Measurements from ENCODE around the gene NCKAP5L. TPM values are rescaled to one million over a fixed set of nuclear protein-coding genes. Genes with fewer than 3 reads are reported as not detected.

Gene NCKAP5L
- total and polyA plus RNA-seq, 2 experiments from 2014 or later = 10.2 to 37.0 TPM

GRCh38 chr12:49809381-49809905, 18.8 kb downstream of the NCKAP5L start:
- Histone ChIP-seq H2AFZ (no peak overlapping the region), H4K20me1 (replicated peaks; ENCODE audit: insufficient read depth) (peaks cover 3% of the 10 kb centered on the region), H3K36me3 (ENCODE audit: insufficient read depth) (0 out of 2 replicates have a peak, but pooled peaks cover 4% of the 10 kb centered on the region), H3K27ac (ENCODE audit: low read depth) (peak overlapping the region; percentile 94), H3K27me3 (ENCODE audit: insufficient read depth) (no peaks in the 10 kb centered on the region), H3K9me2 (ENCODE audit: insufficient read depth) (no peaks in the 10 kb centered on the region), H3K79me2 (replicated peaks; ENCODE audit: insufficient read depth) (peaks cover 34% of the 10 kb centered on the region), H3K4me3 (peak overlapping the region; percentile 42), H3K4me1 (ENCODE audit: insufficient read depth) (peaks cover 38% of the 10 kb centered on the region), H3K4me2 (peak overlapping the region; percentile 73), H3F3A (replicated peaks; ENCODE audit: low read depth) (peaks cover 4% of the 10 kb centered on the region; the same call in 1 of the 2 replicates)
- H3K4me1 Mint-ChIP-seq = peaks cover 44% of the 10 kb centered on the region
- peak overlapping the region; percentile 42 for H3K4me3 Mint-ChIP-seq
- no peaks in the 10 kb centered on the region for H3K9me3 Mint-ChIP-seq
- peak overlapping the region; percentile 86 for H3K27ac Mint-ChIP-seq
- DNase-seq (ENCODE audit: low spot score) = no peak
- ATAC-seq = peak; percentile 40
- TF ChIP-seq, protein P1, sequence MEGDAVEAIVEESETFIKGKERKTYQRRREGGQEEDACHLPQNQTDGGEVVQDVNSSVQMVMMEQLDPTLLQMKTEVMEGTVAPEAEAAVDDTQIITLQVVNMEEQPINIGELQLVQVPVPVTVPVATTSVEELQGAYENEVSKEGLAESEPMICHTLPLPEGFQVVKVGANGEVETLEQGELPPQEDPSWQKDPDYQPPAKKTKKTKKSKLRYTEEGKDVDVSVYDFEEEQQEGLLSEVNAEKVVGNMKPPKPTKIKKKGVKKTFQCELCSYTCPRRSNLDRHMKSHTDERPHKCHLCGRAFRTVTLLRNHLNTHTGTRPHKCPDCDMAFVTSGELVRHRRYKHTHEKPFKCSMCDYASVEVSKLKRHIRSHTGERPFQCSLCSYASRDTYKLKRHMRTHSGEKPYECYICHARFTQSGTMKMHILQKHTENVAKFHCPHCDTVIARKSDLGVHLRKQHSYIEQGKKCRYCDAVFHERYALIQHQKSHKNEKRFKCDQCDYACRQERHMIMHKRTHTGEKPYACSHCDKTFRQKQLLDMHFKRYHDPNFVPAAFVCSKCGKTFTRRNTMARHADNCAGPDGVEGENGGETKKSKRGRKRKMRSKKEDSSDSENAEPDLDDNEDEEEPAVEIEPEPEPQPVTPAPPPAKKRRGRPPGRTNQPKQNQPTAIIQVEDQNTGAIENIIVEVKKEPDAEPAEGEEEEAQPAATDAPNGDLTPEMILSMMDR (conservative IDR thresholded peaks at IDR 0.05; ENCODE audit: low read depth in 2 of 2) = no peak
- TF ChIP-seq EZH2 (IDR thresholded peaks at IDR 0.05; ENCODE audit: low read depth, unreplicated experiment) = no peak
- H3K36me3 Mint-ChIP-seq (ENCODE audit: low read depth) = peaks cover 9% of the 10 kb centered on the region; the same call in 2 of the 3 replicates
- peaks cover 8% of the 10 kb centered on the region for H3K27me3 Mint-ChIP-seq (ENCODE audit: insufficient read depth, low read depth, poor library complexity)

DNA sequence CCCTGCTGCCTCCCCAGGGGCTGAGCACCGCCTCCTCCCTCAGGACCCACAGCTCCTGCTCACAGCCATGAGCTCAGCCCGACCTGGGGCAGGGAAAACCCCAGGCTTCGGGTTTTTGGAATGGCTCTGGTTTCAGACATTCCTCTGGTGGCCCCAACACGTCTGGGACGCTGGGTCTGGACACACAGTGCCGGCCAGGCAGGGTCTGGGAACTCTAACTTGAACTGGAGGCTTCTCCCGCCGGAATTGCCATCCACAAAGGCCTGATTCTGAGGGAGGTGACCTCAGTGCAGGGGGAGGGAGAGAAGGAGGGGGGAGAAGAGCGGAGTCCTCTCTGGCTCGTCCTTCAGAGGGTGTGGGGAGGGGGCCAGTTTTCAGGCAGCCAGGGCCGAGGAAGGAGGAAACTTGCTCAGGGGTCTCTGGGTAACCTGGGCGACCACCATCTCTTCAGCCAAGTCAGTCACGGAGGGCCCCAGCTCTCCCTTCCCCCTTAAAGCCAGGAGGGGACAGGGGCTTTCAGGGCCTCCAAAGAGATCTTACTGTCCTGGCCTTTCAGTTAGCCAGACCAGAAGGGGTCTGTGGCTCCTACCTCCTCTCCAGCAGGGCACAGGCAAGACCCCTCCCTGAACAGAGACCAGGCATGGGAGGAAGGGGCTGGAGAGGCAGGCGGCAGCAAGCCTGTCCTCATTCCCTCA, 19.4 kb downstream of the NCKAP5L start:
- Histone ChIP-seq H2AFZ (no peak overlapping the region), H3K4me2 (peak overlapping the region; percentile 73; the same call in 1 of the 2 replicates)
- H3K27ac Mint-ChIP-seq = peak overlapping the region; percentile 86
- TF ChIP-seq ZNF114 (CRISPR knock-in tag; IDR thresholded peaks at IDR 0.05) (no peak), NANOG (IDR thresholded peaks at IDR 0.05; ENCODE audit: borderline replicate concordance) (no peak), POLR2AphosphoS5 (IDR thresholded peaks at IDR 0.05; ENCODE audit: low read depth) (no peak), REST (IDR thresholded peaks at IDR 0.05; ENCODE audit: unreplicated experiment) (no peak)
- TF ChIP-seq, protein P2, sequence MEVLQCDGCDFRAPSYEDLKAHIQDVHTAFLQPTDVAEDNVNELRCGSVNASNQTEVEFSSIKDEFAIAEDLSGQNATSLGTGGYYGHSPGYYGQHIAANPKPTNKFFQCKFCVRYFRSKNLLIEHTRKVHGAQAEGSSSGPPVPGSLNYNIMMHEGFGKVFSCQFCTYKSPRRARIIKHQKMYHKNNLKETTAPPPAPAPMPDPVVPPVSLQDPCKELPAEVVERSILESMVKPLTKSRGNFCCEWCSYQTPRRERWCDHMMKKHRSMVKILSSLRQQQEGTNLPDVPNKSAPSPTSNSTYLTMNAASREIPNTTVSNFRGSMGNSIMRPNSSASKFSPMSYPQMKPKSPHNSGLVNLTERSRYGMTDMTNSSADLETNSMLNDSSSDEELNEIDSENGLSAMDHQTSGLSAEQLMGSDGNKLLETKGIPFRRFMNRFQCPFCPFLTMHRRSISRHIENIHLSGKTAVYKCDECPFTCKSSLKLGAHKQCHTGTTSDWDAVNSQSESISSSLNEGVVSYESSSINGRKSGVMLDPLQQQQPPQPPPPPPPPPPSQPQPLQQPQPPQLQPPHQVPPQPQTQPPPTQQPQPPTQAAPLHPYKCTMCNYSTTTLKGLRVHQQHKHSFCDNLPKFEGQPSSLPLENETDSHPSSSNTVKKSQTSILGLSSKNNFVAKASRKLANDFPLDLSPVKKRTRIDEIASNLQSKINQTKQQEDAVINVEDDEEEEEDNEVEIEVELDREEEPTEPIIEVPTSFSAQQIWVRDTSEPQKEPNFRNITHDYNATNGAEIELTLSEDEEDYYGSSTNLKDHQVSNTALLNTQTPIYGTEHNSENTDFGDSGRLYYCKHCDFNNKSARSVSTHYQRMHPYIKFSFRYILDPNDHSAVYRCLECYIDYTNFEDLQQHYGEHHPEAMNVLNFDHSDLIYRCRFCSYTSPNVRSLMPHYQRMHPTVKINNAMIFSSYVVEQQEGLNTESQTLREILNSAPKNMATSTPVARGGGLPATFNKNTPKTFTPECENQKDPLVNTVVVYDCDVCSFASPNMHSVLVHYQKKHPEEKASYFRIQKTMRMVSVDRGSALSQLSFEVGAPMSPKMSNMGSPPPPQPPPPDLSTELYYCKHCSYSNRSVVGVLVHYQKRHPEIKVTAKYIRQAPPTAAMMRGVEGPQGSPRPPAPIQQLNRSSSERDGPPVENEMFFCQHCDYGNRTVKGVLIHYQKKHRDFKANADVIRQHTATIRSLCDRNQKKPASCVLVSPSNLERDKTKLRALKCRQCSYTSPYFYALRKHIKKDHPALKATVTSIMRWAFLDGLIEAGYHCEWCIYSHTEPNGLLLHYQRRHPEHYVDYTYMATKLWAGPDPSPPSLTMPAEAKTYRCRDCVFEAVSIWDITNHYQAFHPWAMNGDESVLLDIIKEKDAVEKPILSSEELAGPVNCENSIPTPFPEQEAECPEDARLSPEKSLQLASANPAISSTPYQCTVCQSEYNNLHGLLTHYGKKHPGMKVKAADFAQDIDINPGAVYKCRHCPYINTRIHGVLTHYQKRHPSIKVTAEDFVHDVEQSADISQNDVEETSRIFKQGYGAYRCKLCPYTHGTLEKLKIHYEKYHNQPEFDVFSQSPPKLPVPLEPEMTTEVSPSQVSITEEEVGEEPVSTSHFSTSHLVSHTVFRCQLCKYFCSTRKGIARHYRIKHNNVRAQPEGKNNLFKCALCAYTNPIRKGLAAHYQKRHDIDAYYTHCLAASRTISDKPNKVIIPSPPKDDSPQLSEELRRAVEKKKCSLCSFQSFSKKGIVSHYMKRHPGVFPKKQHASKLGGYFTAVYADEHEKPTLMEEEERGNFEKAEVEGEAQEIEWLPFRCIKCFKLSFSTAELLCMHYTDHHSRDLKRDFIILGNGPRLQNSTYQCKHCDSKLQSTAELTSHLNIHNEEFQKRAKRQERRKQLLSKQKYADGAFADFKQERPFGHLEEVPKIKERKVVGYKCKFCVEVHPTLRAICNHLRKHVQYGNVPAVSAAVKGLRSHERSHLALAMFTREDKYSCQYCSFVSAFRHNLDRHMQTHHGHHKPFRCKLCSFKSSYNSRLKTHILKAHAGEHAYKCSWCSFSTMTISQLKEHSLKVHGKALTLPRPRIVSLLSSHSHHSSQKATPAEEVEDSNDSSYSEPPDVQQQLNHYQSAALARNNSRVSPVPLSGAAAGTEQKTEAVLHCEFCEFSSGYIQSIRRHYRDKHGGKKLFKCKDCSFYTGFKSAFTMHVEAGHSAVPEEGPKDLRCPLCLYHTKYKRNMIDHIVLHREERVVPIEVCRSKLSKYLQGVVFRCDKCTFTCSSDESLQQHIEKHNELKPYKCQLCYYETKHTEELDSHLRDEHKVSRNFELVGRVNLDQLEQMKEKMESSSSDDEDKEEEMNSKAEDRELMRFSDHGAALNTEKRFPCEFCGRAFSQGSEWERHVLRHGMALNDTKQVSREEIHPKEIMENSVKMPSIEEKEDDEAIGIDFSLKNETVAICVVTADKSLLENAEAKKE (CRISPR knock-in tag; IDR thresholded peaks at IDR 0.05) = no peak

More for the DNA sequence above, 19.4 kb downstream of the NCKAP5L start:
- peaks cover 9% of the 10 kb centered on the region; the same call in 1 of the 3 replicates for H3K36me3 Mint-ChIP-seq (ENCODE audit: low read depth)
- H3F3A ChIP-seq (replicated peaks; ENCODE audit: low read depth) = peaks cover 4% of the 10 kb centered on the region; the same call in 1 of the 2 replicates
- H3K36me3 ChIP-seq (ENCODE audit: insufficient read depth) = 0 out of 2 replicates have a peak, but pooled peaks cover 6% of the 10 kb centered on the region
- peak overlapping the region; percentile 42; the same call in 1 of the 2 replicates for H3K4me3 ChIP-seq
- H3K4me3 Mint-ChIP-seq = no peak overlapping the region; the same call in 2 of the 3 replicates
- H3K27ac ChIP-seq (ENCODE audit: low read depth) = peak overlapping the region; percentile 94
- peaks cover 8% of the 10 kb centered on the region for H3K27me3 Mint-ChIP-seq (ENCODE audit: insufficient read depth, low read depth, poor library complexity)
- no peaks in the 10 kb centered on the region for H3K27me3 ChIP-seq (ENCODE audit: insufficient read depth)
- H3K4me1 Mint-ChIP-seq = peaks cover 44% of the 10 kb centered on the region
- peaks cover 32% of the 10 kb centered on the region for H3K79me2 ChIP-seq (replicated peaks; ENCODE audit: insufficient read depth)
- ATAC-seq (peak; percentile 31), DNase-seq (ENCODE audit: low spot score) (peak; percentile 53)
- no peaks in the 10 kb centered on the region for H3K9me3 Mint-ChIP-seq
- H3K9me2 ChIP-seq (ENCODE audit: insufficient read depth) = no peaks in the 10 kb centered on the region
- H3K4me1 ChIP-seq (ENCODE audit: insufficient read depth) = peaks cover 38% of the 10 kb centered on the region
- peaks cover 3% of the 10 kb centered on the region for H4K20me1 ChIP-seq (replicated peaks; ENCODE audit: insufficient read depth)

Data from GM23338 (cell line).